Lower leg skin (tissue), 4 donors: ENCODE data around the gene RCAN2. TPM values are rescaled to one million over a fixed set of nuclear protein-coding genes. Genes with fewer than 3 reads are reported as not detected.

Experiments used
- DNase-seq, 2 donors: peaks; one replicate each; pipeline ENCODE4 v3.0.0-alpha.2; 2019; ENCODE audit warnings: low spot score in 2 of 2
- H3K4me3 ChIP-seq: fragments of 200-600 bp; sonication (generic); 2 replicates; pipeline ENCODE4 v1.5.1; 2017; ENCODE audit warnings: mild to moderate bottlenecking, low read depth; ENCODE audit not compliant: poor library complexity, severe bottlenecking
- CTCF ChIP-seq, 3 donors: fragments of 450-650 bp; IDR thresholded peaks; one replicate each; pipeline ENCODE4 v1.5.1; 2016; ENCODE audit warnings: antibody characterized with exemption in 3 of 3, mild to moderate bottlenecking in 3 of 3, moderate library complexity in 2 of 3
- POLR2A ChIP-seq, 2 donors: fragments of 450-650 bp; IDR thresholded peaks; one replicate each; pipeline ENCODE4 v1.6.1; 2016 to 2017; ENCODE audit warnings: antibody characterized with exemption in 2 of 2, mild to moderate bottlenecking in 1 of 2, moderate library complexity in 1 of 2
- WGBS, 2 donors: methylation state at CpG; one replicate each; pipeline ENCODE4 v1.1.5; 2018; 5-methylcytosine and 5-hydroxymethylcytosine counted together
- intact Hi-C: fragments of 100-400 bp; cut with DNase I; formaldehyde crosslinking; loops from one replicate; pipeline ENCODE4 v1.15.0; 2023; ENCODE audit warnings: low total_unique reads
- total RNA-seq, 4 donors: library from RNA; depleted of rRNA; stranded (reverse); fragments of >200 nt; gene quantifications; one replicate each; pipeline ENCODE4 v1.1.0, GENCODE V29; 2016

RCAN2 gene
- total RNA-seq, 4 donors from 2014 or later: 3.7 to 18.7 (median 12.8) TPM

- intact Hi-C loops: no loop called here
- no peak for DNase-seq
- WGBS, 2 donors: 51 to 52% methylated on average over 4 of the region's 4 CpGs
- H3K4me3 ChIP-seq: no peak overlapping the region
- TF ChIP-seq POLR2A (IDR thresholded peaks at IDR 0.05) (no peak), CTCF (IDR thresholded peaks at IDR 0.05) (no peak)
Measured at GRCh38 chr6:46290421-46291274, 200.6 kb downstream of the RCAN2 start.

GRCh38 chr6:46289898-46290297, 201.4 kb downstream of the RCAN2 start:
- no peak for DNase-seq
- 75 to 80% methylated on average over 2 of the region's 2 CpGs for whole genome bisulfite sequencing, 2 donors
- TF ChIP-seq CTCF (IDR thresholded peaks at IDR 0.05) (no peak), POLR2A (IDR thresholded peaks at IDR 0.05) (no peak)
- intact Hi-C loops: no loop called here
- H3K4me3 ChIP-seq: no peak overlapping the region

GRCh38 chr6:46288835-46289234, 202.4 kb downstream of the RCAN2 start:
- TF ChIP-seq POLR2A (IDR thresholded peaks at IDR 0.05) (no peak), CTCF (IDR thresholded peaks at IDR 0.05) (no peak)
- WGBS, 2 donors: 68 to 81% methylated on average over 3 of the region's 3 CpGs
- intact Hi-C loops: no loop called here
- no peak for DNase-seq
- no peak overlapping the region for H3K4me3 ChIP-seq

- intact Hi-C loops: no loop called here
- DNase-seq: no peak
- WGBS, 2 donors: 79 to 82% methylated on average over 5 of the region's 5 CpGs
- TF ChIP-seq POLR2A (IDR thresholded peaks at IDR 0.05): no peak
- no peak for TF ChIP-seq CTCF (IDR thresholded peaks at IDR 0.05)
- H3K4me3 ChIP-seq: no peak overlapping the region
Measured at GRCh38 chr6:46287681-46288080, 203.6 kb downstream of the RCAN2 start.

- WGBS, 2 donors: 97% methylated on average over 2 of the region's 2 CpGs
- intact Hi-C loops: no loop called here
- TF ChIP-seq POLR2A (IDR thresholded peaks at IDR 0.05) (no peak), CTCF (IDR thresholded peaks at IDR 0.05) (no peak)
- H3K4me3 ChIP-seq: no peak overlapping the region
- DNase-seq: no peak
Measured at GRCh38 chr6:46287043-46287442, 204.2 kb downstream of the RCAN2 start.
